ENCODE data around the gene GFRA1. TPM values are rescaled to one million over a fixed set of nuclear protein-coding genes. Genes with fewer than 3 reads are reported as not detected.

The GFRA1 gene
- total and polyA plus RNA-seq, 8 donors = 1.9 to 3.5 (median 2.8) TPM

GRCh38 chr10:116126954-116127695 is 145.9 kb downstream of the GFRA1 start:
- H3K27ac ChIP-seq = no peak overlapping the region
- H3K4me3 ChIP-seq = no peak overlapping the region
- no peak for TF ChIP-seq CTCF (IDR thresholded peaks at IDR 0.05)
- no peak for DNase-seq
- ATAC-seq = no peak
- no peaks in the 10 kb centered on the region for H3K9me3 ChIP-seq
- no peaks in the 10 kb centered on the region for H3K4me1 ChIP-seq
- intact Hi-C loops (cut with DNase I) = no loop called here
- no peaks in the 10 kb centered on the region for H3K36me3 ChIP-seq
- H3K27me3 ChIP-seq = no peaks in the 10 kb centered on the region

DNA sequence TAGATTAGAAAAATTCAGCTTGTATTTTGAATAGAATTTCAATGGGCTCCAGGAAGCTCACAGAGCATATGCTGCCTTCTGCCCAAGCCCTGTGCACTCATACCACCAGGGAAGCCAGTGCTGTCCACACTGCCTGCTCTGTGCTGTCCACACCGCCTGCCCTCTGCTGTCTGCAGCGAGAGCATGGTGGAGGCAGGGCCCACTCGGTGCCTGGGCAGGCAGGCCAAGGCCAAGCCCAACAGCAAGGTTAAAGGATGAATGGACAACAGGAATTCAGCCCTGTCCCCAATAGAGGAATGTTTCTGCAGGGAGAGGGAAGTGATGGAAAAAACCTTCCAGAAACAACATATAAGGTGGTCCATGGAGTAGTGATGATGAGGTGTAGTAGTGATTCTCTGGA is 146.8 kb downstream of the GFRA1 start:
- TF ChIP-seq CTCF (IDR thresholded peaks at IDR 0.05) = no peak
- Histone ChIP-seq H3K27ac (no peak overlapping the region), H3K9me3 (no peaks in the 10 kb centered on the region), H3K4me1 (no peaks in the 10 kb centered on the region), H3K27me3 (no peaks in the 10 kb centered on the region), H3K4me3 (no peak overlapping the region), H3K36me3 (no peaks in the 10 kb centered on the region)
- no peak for ATAC-seq
- no peak for DNase-seq
- intact Hi-C loops (cut with DNase I) = no loop called here

GRCh38 chr10:116125180-116125579 is 147.8 kb downstream of the GFRA1 start:
- ATAC-seq (no peak), DNase-seq (no peak)
- Histone ChIP-seq H3K9me3 (no peaks in the 10 kb centered on the region), H3K27me3 (no peaks in the 10 kb centered on the region), H3K4me3 (no peak overlapping the region), H3K27ac (no peak overlapping the region), H3K4me1 (no peaks in the 10 kb centered on the region), H3K36me3 (no peaks in the 10 kb centered on the region)
- no peak for TF ChIP-seq CTCF (IDR thresholded peaks at IDR 0.05)
- intact Hi-C loops (cut with DNase I) = no loop called here

DNA sequence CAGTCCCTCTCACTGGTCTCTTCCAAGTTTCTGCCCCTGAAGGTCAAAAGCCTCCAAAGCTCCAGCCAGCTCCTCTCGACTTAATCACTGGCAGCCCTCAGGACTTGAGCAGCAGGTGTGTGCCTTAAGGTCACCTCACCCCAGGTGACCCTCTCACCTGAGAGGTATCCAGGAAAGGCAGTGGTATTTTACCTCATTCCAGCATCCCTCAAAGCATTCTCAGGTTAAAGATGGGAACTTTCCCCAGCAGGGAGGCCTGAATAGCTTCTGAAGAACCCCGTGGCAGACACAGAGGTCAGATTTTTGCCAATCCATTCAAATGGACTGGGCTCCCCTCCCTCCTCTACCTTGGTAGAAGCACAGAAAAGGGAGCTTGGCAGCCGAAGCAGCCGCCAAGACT is 148.2 kb downstream of the GFRA1 start:
- Histone ChIP-seq H3K27ac (no peak overlapping the region), H3K9me3 (peaks cover 0 to 2% of the 10 kb centered on the region in 2 donors), H3K27me3 (no peaks in the 10 kb centered on the region), H3K4me1 (no peaks in the 10 kb centered on the region), H3K36me3 (no peaks in the 10 kb centered on the region), H3K4me3 (no peak overlapping the region)
- intact Hi-C loops (cut with DNase I) = no loop called here
- DNase-seq (no peak), ATAC-seq (no peak)
- no peak for TF ChIP-seq CTCF (IDR thresholded peaks at IDR 0.05)

DNA sequence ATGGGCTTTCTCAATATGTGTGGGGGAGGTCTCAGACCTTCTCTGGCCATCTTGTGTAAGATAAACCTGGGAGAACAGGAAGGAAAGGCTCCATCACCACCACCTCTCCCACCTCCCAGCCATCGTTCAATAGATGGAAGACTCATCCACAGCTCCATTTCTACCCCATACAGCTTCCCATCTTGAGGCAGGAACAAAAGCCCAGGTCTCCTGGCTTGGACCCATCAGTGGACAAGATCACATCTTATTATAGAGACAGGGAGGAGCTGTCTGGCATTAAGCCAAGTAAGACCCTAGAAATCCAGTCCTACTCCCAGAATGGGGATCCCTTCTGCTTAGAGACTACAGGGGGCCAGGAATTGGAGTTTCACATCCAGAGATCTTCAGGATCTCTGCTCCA is 150.3 kb downstream of the GFRA1 start:
- H3K27ac ChIP-seq = no peak overlapping the region
- no peaks in the 10 kb centered on the region for H3K4me1 ChIP-seq
- ATAC-seq (no peak), DNase-seq (no peak)
- no peaks in the 10 kb centered on the region for H3K36me3 ChIP-seq
- no peak for TF ChIP-seq CTCF (IDR thresholded peaks at IDR 0.05)
- H3K9me3 ChIP-seq = peaks cover 0 to 2% of the 10 kb centered on the region in 2 donors
- H3K4me3 ChIP-seq = no peak overlapping the region
- H3K27me3 ChIP-seq = no peaks in the 10 kb centered on the region
- intact Hi-C loops (cut with DNase I) = no loop called here

Data from left lung (tissue), 10 donors.